ENCODE measurements around the gene ZNF337. TPM values are rescaled to one million over a fixed set of nuclear protein-coding genes. Genes with fewer than 3 reads are reported as not detected.
"Not testable (repeated sequence)": the region's sequence is repeated elsewhere in the genome, so short reads cannot be mapped to it uniquely, and the experiment has no call there.

The ZNF337 gene
- total and polyA plus RNA-seq, 4 donors: 6.8 to 32.6 (median 10.3) TPM

DNA sequence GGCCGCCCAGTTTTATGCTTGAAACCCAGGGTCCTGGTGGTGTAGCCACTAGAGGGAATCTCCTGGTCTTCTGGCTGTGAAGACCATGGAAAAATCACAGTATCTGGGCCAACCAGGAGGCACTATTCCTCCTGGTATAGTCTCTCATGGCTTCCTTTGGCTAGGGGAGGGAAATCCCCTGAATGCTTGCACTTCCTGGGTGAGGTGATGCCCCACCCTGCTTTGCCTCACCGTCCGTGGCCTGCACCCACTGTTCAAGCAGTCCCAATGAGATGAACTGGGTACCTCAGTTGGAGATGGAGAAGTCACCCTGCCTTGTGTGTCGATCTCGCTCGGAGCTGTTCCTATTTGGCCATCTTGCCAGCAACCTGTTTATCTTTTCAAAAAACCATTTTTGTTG lies 10.1 kb upstream of the ZNF337 start:
- no peak overlapping the region for H3K9ac ChIP-seq (ENCODE audit: insufficient read depth in 1 of 2, low read length in 2 of 2)
- no peaks in the 10 kb centered on the region for H3K27me3 ChIP-seq (ENCODE audit: control insufficient read depth in 3 of 3, insufficient read depth in 3 of 3, low read length in 2 of 3)
- peaks cover 0 to 2% (median 0%) of the 10 kb centered on the region in 5 donors for H3K4me1 ChIP-seq (ENCODE audit: control insufficient read depth in 5 of 5, insufficient read depth in 5 of 5, low read length in 5 of 5)
- DNase-seq (no peak), ATAC-seq (ENCODE audit: insufficient read depth, low FRiP score) (no peak)
- H3K36me3 ChIP-seq (ENCODE audit: control insufficient read depth in 4 of 4, insufficient read depth in 4 of 4, low read length in 4 of 4): no peaks in the 10 kb centered on the region
- peaks cover 0 to 2% (median 0%) of the 10 kb centered on the region in 4 donors for H3K9me3 ChIP-seq (ENCODE audit: control insufficient read depth in 4 of 4, insufficient read depth in 3 of 4, low read length in 3 of 4)
- TF ChIP-seq, protein P1, sequence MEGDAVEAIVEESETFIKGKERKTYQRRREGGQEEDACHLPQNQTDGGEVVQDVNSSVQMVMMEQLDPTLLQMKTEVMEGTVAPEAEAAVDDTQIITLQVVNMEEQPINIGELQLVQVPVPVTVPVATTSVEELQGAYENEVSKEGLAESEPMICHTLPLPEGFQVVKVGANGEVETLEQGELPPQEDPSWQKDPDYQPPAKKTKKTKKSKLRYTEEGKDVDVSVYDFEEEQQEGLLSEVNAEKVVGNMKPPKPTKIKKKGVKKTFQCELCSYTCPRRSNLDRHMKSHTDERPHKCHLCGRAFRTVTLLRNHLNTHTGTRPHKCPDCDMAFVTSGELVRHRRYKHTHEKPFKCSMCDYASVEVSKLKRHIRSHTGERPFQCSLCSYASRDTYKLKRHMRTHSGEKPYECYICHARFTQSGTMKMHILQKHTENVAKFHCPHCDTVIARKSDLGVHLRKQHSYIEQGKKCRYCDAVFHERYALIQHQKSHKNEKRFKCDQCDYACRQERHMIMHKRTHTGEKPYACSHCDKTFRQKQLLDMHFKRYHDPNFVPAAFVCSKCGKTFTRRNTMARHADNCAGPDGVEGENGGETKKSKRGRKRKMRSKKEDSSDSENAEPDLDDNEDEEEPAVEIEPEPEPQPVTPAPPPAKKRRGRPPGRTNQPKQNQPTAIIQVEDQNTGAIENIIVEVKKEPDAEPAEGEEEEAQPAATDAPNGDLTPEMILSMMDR (IDR thresholded peaks at IDR 0.05; ENCODE audit: control extremely low read depth, extremely low read depth): no peak
- H3K27ac ChIP-seq (ENCODE audit: low read depth in 1 of 2, low read length in 1 of 2): no peak overlapping the region
- H3K4me3 ChIP-seq: no peak overlapping the region
- 87 to 91% methylated on average over 6 of the region's 6 CpGs for WGBS, 2 donors

DNA sequence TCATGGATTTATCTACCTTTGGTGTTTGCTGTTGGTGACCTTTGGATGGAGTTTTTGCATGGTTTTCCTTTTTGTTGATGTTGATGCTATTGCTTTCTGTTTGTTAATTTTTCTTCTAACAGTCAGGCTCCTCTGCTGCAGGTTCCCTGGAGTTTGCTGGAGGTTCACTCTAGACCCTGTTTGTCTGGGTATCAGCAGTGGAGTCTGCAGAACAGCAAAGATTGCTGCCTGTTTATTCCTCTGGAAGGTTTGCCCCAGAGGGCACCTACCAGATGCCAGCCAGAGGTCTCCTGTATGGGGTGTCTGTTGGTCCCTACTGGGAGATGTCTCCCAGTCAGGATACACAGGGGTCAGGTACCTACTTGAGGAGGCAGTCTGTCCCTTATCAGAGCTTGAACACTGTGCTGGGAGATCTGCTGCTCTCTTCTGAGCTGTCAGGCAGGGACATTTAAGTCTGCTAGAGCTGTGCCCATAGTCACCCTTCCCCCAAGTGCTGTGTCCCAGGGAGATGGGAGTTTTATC lies 9.2 kb upstream of the ZNF337 start:
- H3K27me3 ChIP-seq (ENCODE audit: control insufficient read depth in 3 of 3, insufficient read depth in 3 of 3, low read length in 2 of 3): no peaks in the 10 kb centered on the region
- no peak for DNase-seq
- no peak for ATAC-seq (ENCODE audit: insufficient read depth, low FRiP score)
- H3K4me3 ChIP-seq: no peak overlapping the region
- H3K9me3 ChIP-seq (ENCODE audit: control insufficient read depth in 4 of 4, insufficient read depth in 3 of 4, low read length in 3 of 4): peaks cover 0 to 2% (median 0%) of the 10 kb centered on the region in 4 donors
- no peak overlapping the region for H3K27ac ChIP-seq (ENCODE audit: low read depth in 1 of 2, low read length in 1 of 2)
- TF ChIP-seq, protein P1 (IDR thresholded peaks at IDR 0.05; ENCODE audit: control extremely low read depth, extremely low read depth): no peak
- H3K36me3 ChIP-seq (ENCODE audit: control insufficient read depth in 4 of 4, insufficient read depth in 4 of 4, low read length in 4 of 4): no peaks in the 10 kb centered on the region
- H3K9ac ChIP-seq (ENCODE audit: insufficient read depth in 1 of 2, low read length in 2 of 2): no peak overlapping the region
- H3K4me1 ChIP-seq (ENCODE audit: control insufficient read depth in 5 of 5, insufficient read depth in 5 of 5, low read length in 5 of 5): peaks cover 0 to 2% (median 0%) of the 10 kb centered on the region in 5 donors

- DNase-seq; H3K4me3 ChIP-seq; ATAC-seq (ENCODE audit: insufficient read depth, low FRiP score); H3K9me3 ChIP-seq (ENCODE audit: control insufficient read depth in 4 of 4, insufficient read depth in 3 of 4, low read length in 3 of 4); H3K4me1 ChIP-seq (ENCODE audit: control insufficient read depth in 5 of 5, insufficient read depth in 5 of 5, low read length in 5 of 5); H3K27me3 ChIP-seq (ENCODE audit: control insufficient read depth in 3 of 3, insufficient read depth in 3 of 3, low read length in 2 of 3); H3K36me3 ChIP-seq (ENCODE audit: control insufficient read depth in 4 of 4, insufficient read depth in 4 of 4, low read length in 4 of 4); H3K27ac ChIP-seq (ENCODE audit: low read depth in 1 of 2, low read length in 1 of 2); H3K9ac ChIP-seq (ENCODE audit: insufficient read depth in 1 of 2, low read length in 2 of 2): not testable (repeated sequence)
- WGBS, 2 donors: 97 to 100% methylated on average over 2 of the region's 2 CpGs
These were observed 7.7 kb upstream of the ZNF337 start for GRCh38 chr20:25704303-25704702.

DNA sequence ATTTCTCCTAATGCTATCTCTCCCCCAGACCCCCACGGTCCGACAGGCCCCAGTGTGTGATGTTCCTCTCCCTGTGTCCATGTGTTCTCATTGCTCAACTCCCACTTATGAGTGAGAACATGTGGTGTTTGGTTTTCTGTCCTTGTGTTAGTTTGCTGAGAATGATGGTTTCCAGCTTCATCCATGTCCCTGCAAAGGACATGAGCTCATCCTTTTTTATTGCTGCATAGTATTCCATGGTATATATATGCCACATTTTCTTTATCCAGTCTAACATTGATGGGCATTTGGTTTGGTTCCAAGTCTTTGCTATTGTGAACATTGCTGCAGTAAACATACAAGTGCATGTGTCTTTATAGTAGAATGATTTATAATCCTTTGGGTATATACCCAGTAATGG lies 4.2 kb upstream of the ZNF337 start:
- 98 to 100% methylated on average over 2 of the region's 2 CpGs for WGBS, 2 donors
- not testable (repeated sequence) for H3K4me1 ChIP-seq (ENCODE audit: control insufficient read depth in 5 of 5, insufficient read depth in 5 of 5, low read length in 5 of 5); H3K36me3 ChIP-seq (ENCODE audit: control insufficient read depth in 4 of 4, insufficient read depth in 4 of 4, low read length in 4 of 4); H3K4me3 ChIP-seq; H3K9me3 ChIP-seq (ENCODE audit: control insufficient read depth in 4 of 4, insufficient read depth in 3 of 4, low read length in 3 of 4); H3K9ac ChIP-seq (ENCODE audit: insufficient read depth in 1 of 2, low read length in 2 of 2); H3K27me3 ChIP-seq (ENCODE audit: control insufficient read depth in 3 of 3, insufficient read depth in 3 of 3, low read length in 2 of 3); DNase-seq; H3K27ac ChIP-seq (ENCODE audit: low read depth in 1 of 2, low read length in 1 of 2); ATAC-seq (ENCODE audit: insufficient read depth, low FRiP score)

Measured in lung (tissue), 12 donors.